Right atrium auricular region (tissue), 2 donors: ENCODE results near the gene SLC12A8. TPM values are rescaled to one million over a fixed set of nuclear protein-coding genes. Genes with fewer than 3 reads are reported as not detected.
A peak's percentile ranks its signal among the peaks of the same experiment; 100 is the strongest.

Experiments
- DNase-seq: peaks from one replicate; pipeline ENCODE4 v3.0.0-alpha.2; 2019; ENCODE audit warnings: low spot score
- H3K27ac ChIP-seq, 2 donors: fragments of 200-600 bp; sonication (generic); 1 replicate in 1 of 2; 2 replicates in 1 of 2; pipeline ENCODE4 v1.5.1; 2016 to 2019
- H3K27me3 ChIP-seq, 2 donors: fragments of 200-600 bp; sonication (generic); one replicate each; pipeline versions ENCODE4 v1.5.1 to v1.6.0; 2017 to 2019
- H3K36me3 ChIP-seq: fragments of 200-600 bp; sonication (generic); one replicate; pipeline ENCODE4 v1.5.1; 2016
- H3K4me1 ChIP-seq, 2 donors: fragments of 200-600 bp; sonication (generic); one replicate each; pipeline versions ENCODE4 v1.5.1 to v1.6.0; 2017 to 2019
- H3K4me3 ChIP-seq, 2 donors: fragments of 200-600 bp; sonication (generic); 1 replicate in 1 of 2; 2 replicates in 1 of 2; pipeline ENCODE4 v1.5.1; 2017 to 2019; ENCODE audit warnings: mild to moderate bottlenecking in 1 of 2, moderate library complexity in 1 of 2
- H3K9me3 ChIP-seq, 2 donors: fragments of 200-600 bp; sonication (generic); one replicate each; pipeline ENCODE4 v1.5.1; 2019
- CTCF ChIP-seq, 2 donors: fragments of 200-600 bp; sonication (generic); IDR thresholded peaks; one replicate each; pipeline ENCODE4 v1.5.1; 2019; ENCODE audit warnings: antibody characterized with exemption in 2 of 2
- total RNA-seq, 2 donors: library from RNA; depleted of rRNA; stranded (reverse); fragments of >200 nt; gene quantifications; one replicate each; pipeline ENCODE4 v1.1.0, GENCODE V29; 2016

Gene SLC12A8
- total RNA-seq, 2 donors from 2014 or later: 1.1 to 1.9 TPM

GRCh38 chr3:125054449-125055329, 157.9 kb downstream of the SLC12A8 start:
- H3K9me3 ChIP-seq: no peaks in the 10 kb centered on the region
- H3K4me1 ChIP-seq: peaks cover 0 to 82% of the 10 kb centered on the region in 2 donors
- H3K27ac ChIP-seq: peak overlapping the region; percentile 93 to 95
- peak overlapping the region; percentile 84 to 87 for H3K4me3 ChIP-seq
- DNase-seq: no peak
- H3K27me3 ChIP-seq: no peaks in the 10 kb centered on the region
- peak in 1 of 2 donors; percentile 24 for TF ChIP-seq CTCF (IDR thresholded peaks at IDR 0.05)
- no peaks in the 10 kb centered on the region for H3K36me3 ChIP-seq

DNA sequence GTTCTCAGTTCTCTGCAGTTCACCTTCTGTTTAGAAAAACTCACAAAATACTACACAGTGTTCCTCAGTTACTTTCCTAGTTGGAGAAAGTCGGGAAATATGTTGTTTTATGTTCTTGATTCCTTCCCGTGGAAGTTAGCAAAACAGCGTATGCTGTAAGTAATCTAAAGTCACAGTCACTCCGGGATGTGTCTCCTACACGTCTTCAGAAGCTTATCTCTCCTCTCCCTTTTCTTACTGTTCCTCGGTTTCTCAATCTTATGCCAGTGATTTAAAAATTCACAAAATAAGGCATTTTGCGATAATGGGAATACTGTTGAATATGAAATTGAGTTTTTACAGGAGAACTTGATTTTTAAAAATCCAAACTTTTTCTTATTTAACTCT, 158.5 kb downstream of the SLC12A8 start:
- no peaks in the 10 kb centered on the region for H3K9me3 ChIP-seq
- H3K36me3 ChIP-seq: no peaks in the 10 kb centered on the region
- DNase-seq: no peak
- peak overlapping the region; percentile 84 to 87 for H3K4me3 ChIP-seq
- H3K27me3 ChIP-seq: no peaks in the 10 kb centered on the region
- no peak for TF ChIP-seq CTCF (IDR thresholded peaks at IDR 0.05)
- H3K27ac ChIP-seq: peak overlapping the region; percentile 93 to 95
- peaks cover 0 to 82% of the 10 kb centered on the region in 2 donors for H3K4me1 ChIP-seq

- Histone ChIP-seq H3K36me3 (no peaks in the 10 kb centered on the region), H3K4me1 (peaks cover 0 to 82% of the 10 kb centered on the region in 2 donors), H3K9me3 (no peaks in the 10 kb centered on the region), H3K4me3 (peak overlapping the region; percentile 84 to 87), H3K27ac (peak overlapping the region; percentile 93 to 95), H3K27me3 (no peaks in the 10 kb centered on the region)
- no peak for DNase-seq
- TF ChIP-seq CTCF (IDR thresholded peaks at IDR 0.05): no peak
These were observed 159.2 kb downstream of the SLC12A8 start for GRCh38 chr3:125053304-125053699.

DNA sequence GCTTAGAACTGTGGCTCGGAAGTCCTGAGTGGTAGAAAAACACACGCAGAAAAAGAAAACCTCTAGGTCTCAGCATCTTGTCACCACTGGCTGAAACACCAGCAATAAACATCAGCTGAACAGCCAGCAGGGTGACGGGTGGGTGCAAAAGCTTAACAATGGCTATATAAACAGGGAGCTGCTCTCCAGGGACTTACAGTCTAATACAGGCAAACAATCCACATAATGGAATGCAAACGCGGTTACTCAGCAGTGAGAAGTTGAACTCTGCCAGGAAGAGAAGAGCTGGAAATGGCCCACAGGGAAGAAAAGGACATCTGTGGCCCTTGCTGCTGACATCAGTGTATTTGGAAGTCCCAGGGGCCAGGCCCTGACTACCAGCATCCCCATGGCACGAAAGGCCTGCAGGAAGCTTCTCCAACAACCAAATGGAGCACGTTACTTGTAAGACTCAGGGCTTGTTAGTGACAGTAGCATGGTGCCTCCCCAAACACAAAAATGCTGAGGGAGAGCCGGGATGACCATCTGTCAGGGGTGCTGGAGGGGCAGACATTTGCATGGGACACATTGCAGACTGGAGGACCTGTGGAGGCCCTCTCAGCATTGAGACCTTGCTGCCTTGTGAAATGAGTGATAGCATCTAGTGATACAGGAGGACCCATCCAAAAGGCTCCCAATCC, 159.8 kb downstream of the SLC12A8 start:
- peaks cover 0 to 82% of the 10 kb centered on the region in 2 donors for H3K4me1 ChIP-seq
- no peak for DNase-seq
- no peaks in the 10 kb centered on the region for H3K9me3 ChIP-seq
- H3K27me3 ChIP-seq: no peaks in the 10 kb centered on the region
- H3K4me3 ChIP-seq: peak overlapping the region; percentile 19 to 87
- H3K27ac ChIP-seq: peak overlapping the region; percentile 93 to 95
- no peaks in the 10 kb centered on the region for H3K36me3 ChIP-seq
- no peak for TF ChIP-seq CTCF (IDR thresholded peaks at IDR 0.05)

DNA sequence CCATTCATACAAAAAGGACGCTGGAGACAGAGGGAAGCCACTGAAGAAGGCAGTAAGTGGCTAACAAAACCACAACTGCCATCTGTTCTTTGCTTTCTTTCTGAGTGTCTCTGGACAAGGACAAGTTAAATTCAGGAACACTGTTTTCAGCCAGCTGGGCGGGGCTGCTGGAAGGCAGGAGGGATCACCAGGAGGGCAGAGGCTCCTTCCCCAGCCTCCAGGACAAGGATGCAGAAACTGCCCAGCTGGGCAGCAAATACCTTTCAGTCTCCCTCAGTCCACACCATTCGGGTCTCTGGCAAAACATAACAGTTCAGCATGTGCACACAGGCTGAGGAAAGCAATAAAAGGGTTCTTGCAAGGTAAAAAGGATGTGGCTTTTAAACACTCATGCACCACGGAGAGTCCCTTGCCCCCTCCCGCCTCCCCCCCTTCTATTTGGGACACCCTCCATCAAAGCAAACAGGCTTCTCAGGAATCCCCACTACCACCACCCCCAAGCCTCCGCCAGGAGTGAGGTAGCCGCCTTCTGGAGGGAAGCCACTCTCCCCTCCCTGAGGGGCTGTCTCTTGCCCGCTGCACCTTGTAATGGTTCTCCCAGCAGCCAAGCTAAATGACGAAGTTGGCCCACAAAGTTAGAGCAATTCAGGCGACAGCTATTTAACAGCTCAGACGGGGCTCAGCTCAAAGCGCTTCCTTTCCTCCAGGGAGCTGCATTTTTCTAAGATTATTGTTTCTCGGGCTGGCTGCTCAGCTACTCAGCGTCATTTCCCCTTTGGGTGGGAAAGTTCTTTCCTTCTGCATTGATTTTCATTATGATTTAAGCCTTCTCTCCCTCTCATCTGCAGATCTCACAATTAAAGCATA, 160.6 kb downstream of the SLC12A8 start:
- peaks cover 0 to 82% of the 10 kb centered on the region in 2 donors for H3K4me1 ChIP-seq
- peak overlapping the region; percentile 19 to 87 for H3K4me3 ChIP-seq
- peak overlapping the region; percentile 93 to 95 for H3K27ac ChIP-seq
- H3K36me3 ChIP-seq: peaks cover 5% of the 10 kb centered on the region
- peak; percentile 87 for DNase-seq
- H3K27me3 ChIP-seq: no peaks in the 10 kb centered on the region
- TF ChIP-seq CTCF (IDR thresholded peaks at IDR 0.05): no peak
- H3K9me3 ChIP-seq: no peaks in the 10 kb centered on the region
